NOMO-1 treated with dmso at 0.1 percent for 144 hours (cell line): Measurements from ENCODE around the gene EDC4.
"Not testable (repeated sequence)": the region's sequence is repeated elsewhere in the genome, so short reads cannot be mapped to it uniquely, and the experiment has no call there.

Experiments used
- DNase-seq: peaks from one replicate; lab custom pipeline; 2025; ENCODE audit not compliant: unreplicated experiment; lab: John Stamatoyannopoulos, UW

The EDC4 gene

DNA sequence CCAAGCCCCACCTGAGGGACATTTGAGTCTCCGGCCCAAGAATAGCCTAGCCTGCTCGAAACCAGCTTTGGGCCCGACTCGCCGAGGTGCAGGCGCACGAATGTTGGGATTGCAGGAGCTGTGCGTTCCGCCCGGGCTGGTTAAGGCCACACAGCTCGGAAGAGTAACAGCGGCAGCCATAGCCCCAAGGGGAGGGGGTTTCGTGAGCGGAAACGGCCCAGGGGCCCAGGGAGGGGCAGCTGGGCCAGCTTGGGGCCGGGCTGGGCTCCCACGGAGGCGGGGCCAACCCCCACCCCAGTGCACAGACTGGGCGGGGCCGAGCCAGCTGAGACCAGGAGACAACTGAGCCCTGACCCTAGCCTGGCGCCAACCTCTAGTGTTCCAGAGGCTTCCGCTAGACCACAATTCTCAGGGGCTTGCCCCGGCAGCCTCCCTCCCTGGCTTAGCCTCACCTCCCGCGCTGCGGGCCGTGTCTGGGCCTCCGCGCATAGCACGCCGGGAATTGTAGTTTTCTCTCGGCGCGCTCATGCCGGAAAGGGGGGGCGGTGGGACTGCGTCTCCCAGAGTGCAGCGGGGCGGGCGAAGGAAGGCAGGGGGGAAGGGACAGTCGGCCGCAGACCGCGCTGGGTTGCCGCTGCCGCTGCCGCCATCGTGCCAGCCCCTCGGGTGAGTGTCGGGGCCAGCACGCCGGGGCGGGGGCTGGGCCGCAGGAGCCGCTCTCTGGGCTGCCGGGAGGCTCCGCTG lies 26.4 kb upstream of the EDC4 start, which contains the start of gene NUTF2:
Gene NUTF2 (plus strand): TSS at position 614 of the 744 bp plus-strand sequence. CDS start 18,198 bp downstream, outside the sequence.
- peak; percentile 96 for DNase-seq

- DNase-seq, result peak; percentile 51
Observed at GRCh38 chr16:67847064-67847861, 25.6 kb upstream of the EDC4 start, which contains the start of gene CENPT. TSS of gene CENPT (minus strand) at chr16:67847693. CDS start at chr16:67833859, 13,834 bp downstream.

DNA sequence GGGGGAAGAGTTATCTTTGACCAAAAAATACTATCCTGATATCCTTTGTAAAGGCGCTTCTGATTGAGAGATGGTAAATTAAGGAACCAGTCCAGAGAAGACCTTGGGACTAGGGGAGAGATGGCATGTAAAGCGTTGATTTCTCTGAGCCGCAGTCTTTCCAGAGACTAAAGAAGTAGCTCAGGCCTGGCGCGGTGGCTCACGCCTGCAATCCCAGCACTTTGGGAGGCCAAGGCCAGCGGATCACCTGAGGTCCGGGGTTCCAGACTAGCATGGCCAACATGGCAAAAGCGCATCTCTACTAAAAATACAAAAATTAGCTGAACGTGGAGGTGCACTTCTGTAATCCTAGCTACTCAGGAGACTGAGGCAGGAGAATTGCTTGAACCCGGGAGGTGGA lies 24.7 kb upstream of the EDC4 start:
- no peak for DNase-seq

DNA sequence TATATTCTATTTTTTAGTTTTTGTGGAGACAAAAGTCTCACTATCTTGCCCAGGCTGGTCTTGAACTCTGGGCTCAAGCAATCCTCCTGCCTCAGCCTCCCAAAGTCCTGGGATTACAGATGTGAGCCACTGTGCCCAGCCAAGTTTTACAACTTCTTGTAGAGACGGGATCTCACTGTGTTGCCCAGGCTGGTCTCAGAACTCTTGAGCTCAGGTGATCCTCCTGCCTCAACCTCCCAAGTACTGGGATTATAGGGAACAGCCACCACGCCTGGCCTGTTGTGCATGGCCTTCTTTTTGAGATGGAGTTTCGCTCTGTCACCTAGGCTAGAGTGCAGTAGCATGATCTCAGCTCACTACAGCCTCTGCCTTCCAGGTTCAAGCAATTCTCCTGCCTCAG lies 19.2 kb upstream of the EDC4 start:
- no peak for DNase-seq

DNA sequence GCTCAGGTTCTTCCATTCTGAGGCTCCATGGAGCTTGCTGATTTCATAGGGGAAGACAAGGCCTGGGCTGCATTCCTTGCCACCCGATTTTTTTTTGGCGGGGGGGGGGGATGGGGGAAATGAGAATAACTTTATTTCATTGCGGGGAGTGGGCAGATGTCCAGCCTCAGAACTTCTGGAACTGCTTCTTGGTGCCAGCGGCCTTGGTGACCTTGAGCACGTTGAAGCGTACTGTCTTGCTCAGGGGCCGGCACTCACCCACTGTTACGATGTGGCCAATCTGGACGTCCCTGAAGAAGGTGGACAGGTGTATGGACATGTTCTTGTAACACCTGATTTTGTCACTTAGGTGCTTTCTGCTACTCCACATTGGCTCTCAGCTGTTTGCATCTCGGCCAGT lies 17.1 kb upstream of the EDC4 start:
- DNase-seq, result no peak

GRCh38 chr16:67856927-67857546 lies 15.8 kb upstream of the EDC4 start:
- no peak for DNase-seq

DNA sequence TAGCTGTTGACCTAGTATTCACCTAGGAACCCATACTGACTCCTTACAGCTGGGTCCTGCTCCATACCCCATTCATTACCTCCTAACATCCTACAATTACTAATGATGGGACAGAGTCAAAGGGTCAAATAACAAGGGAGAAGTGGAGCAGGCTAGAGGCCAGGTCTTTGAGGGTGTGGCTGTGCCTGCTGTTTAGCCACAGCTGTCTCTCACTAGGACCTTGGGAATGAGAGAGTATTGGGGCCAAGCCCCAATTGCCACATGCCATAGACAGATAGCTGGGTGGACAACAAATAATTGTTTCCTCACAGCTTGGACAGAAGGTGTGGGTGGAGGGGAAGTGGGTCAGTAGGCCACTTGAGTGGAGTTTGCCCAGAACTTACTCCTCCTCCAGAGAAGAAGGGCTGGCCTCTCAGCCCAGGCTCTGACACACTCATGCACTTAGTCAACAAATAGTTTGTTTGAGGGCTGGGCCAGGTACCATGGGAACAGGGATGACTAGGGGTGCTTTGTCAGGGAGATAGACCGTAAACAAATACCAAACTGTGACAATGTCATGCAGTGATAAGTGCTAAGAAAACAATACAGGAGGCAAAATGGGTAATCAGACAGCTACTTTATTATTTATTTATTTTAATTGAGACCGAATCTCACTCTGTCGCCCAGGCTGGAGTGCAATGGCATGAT lies 15.2 kb upstream of the EDC4 start:
- no peak for DNase-seq

DNA sequence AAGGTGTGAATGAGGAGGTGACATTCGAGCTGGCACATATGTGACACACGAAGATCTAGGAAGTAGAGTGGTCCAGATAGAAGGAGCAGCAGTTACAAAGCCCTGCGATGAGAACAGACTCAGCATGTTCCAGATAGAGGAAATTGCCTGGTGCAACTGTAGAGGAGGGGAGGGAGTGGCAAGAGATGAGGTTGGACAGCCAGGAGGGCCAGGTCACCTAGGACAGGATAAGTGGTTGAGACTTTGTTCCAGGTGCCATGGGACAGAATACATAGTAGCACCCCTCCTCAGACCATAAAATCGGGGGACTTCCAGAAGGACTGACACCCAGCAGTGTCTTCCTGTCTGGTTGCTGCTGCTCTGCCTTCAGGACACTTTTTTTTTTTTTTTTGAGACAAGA lies 14.4 kb upstream of the EDC4 start:
- DNase-seq, result no peak

DNA sequence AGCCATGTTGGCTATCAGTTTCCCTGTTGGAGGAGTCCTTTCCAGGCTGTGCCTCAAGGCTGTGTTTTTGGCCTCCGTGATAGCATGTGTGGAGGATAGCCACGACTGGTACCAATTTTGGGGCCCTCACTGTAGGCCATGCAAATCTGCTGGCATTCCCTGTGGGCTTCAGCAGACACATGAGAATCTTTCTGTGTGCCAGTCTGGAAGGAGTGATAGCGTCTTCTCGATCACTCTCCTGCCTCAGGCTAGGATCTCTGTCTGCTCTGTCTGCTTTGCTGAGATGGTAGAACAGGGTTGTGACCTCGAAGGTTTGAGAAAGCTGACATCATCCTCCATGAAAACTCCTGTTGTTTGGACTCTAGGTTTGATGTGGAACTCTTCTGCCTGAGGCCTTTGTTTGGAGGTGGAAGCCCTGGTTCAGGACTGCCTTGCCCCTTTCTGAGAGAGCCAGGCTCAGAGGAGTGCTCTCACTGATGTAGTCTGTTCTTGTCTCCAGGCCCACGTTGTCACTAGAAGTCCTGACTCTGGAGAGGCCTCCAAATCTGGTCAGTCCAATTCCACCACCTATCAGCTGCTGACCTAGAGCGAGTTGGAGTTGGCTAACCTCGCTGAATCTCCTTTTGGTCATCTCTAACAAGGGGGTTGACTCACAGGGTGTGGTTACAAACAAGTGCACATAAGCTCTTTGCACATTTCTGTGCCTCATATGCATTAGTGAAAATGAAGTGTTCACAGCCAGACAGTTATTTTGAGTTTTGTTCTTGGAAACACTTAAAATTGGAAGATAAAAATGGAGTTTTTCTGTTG lies 12.1 kb upstream of the EDC4 start:
- no peak for DNase-seq

DNA sequence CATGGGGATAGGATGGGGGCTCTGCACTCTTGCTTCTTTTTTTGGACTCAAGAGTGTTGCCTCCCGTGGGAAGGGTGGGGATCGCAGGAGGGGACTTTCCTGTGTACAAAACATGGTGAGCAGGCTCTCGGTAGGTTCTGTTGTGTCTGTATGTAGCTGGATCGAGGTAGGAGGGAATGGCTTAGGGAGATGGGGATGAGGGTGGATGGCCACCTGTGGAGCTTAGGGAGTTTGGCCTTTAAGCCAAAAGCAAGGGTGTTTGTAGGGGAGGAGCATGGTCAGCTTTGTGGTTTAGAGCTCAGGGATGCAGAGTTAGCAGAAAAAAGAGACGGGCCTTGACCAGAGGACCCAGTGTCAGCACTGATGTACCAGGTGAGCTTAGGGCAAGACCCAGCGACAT lies 11.0 kb upstream of the EDC4 start:
- no peak for DNase-seq

GRCh38 chr16:67862623-67863583 lies 9.9 kb upstream of the EDC4 start:
- no peak for DNase-seq

GRCh38 chr16:67864044-67864443 lies 8.8 kb upstream of the EDC4 start:
- DNase-seq, result not testable (repeated sequence)

- no peak for DNase-seq
Observed at GRCh38 chr16:67864594-67864993, 8.3 kb upstream of the EDC4 start.

DNA sequence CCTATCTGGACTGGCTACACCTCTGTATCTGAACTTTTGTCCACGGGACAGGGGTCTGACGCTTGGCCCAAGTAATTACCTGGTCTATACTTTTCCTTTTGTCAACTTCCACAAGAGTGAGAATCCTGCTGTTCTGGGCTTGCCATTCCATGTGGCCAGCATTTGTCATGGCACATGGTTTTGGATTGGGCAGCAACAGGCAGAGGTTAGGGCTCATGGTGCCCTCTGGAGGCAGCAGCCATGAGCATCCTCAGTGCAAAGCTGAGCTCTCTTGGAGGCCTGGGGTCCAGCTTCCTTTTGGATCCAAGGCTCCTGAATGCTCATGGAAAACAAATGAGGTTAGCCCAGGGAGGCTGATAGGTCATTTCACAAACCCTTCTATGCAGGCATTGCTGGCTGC lies 7.5 kb upstream of the EDC4 start:
- DNase-seq, result no peak

DNA sequence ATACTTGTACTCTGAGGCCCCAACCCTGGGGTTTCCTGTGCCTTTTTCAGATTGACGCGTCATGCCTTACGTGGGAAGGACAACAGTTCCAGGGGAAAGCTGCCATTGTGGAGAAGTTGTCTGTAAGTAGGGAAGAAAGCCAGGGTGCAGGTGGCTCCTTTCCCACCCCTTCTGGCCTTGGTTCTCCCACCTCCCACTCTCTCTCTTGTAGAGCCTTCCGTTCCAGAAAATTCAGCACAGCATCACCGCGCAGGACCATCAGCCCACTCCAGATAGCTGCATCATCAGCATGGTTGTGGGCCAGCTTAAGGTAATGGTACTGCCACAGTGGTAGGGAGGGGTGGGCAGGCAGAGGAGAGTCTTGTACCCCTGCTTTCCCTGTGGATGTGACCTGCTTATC lies 4.6 kb upstream of the EDC4 start:
- no peak for DNase-seq

GRCh38 chr16:67869653-67870052 lies 3.2 kb upstream of the EDC4 start:
- no peak for DNase-seq

- no peak for DNase-seq
Observed at GRCh38 chr16:67871256-67871655, 1.6 kb upstream of the EDC4 start.

GRCh38 chr16:67872131-67872630 lies 671 bp upstream of the EDC4 start:
- no peak for DNase-seq
